Measurements from ENCODE around the gene APOL6.
"Not testable (repeated sequence)": the region's sequence is repeated elsewhere in the genome, so short reads cannot be mapped to it uniquely, and the experiment has no call there.

APOL6 gene

DNA sequence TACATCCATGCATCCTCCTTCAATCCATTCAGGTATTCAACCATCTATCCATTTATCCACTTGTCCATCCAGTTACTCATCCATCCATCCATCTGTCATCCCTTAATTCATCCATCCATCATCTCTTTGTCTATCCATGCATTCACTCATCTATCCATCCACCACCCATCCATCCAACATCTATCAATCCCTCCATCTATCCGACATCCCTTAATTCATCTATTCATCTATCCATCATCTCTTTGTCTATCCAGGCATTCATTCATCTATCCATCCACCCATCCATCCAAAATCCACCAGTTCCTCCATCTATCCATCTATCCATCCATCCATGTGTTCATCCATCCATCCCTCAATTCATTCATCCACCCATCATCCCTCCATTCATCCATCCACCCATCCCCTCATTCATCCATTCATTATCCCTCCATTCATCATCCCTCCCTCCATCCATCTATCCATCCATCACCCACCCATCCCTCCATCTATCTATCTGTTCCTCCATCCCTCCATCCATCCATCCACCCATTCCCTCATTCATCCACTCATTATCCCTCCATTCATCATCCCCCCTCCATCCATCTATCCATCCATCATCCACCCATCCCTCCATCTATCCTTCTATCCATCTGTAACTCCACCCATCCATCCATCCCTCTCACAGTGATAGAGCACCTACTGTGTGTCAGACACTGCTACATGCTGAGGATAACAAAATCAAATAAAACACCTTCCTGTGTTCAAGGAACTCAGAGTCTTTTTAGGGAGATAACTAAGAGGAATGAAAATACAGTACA is 29.6 kb upstream of the APOL6 start:
- DNase-seq = no peak

DNA sequence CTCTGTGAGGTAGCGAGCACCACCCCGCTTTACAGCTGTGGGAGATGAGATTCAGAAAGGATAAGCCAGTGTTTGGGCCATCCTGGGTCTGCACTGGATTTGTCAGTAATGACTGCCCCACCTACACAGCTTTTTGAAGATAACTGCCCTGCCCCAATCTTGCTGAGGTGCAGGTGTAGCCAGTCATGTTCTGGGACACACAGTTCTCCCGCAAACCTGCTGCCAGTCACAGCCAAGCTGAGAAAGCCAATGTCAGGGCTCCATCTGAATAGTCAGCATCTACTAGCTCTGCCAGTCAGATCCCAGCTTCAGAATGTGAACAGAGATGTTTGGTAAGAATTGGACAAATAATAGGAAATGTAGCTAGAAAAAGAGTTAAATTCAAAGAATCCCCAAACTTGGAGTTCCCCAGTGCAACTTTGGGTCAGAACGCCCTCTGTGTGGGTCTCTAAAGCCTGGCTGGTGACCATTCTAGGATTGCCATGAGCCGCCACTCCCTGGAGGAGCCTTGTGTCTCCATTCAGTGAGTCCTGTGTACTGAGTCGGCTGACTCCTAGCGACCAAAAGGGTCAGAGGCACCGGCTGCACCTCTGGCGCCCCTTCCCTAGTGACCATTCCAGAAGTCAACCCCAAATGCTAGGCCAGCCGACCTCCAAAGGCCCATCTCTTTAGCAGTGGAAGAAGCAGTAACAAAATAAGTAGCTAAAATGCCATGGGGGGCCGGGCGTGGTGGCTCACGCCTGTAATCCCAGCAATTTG is 28.7 kb upstream of the APOL6 start:
- DNase-seq = no peak

DNA sequence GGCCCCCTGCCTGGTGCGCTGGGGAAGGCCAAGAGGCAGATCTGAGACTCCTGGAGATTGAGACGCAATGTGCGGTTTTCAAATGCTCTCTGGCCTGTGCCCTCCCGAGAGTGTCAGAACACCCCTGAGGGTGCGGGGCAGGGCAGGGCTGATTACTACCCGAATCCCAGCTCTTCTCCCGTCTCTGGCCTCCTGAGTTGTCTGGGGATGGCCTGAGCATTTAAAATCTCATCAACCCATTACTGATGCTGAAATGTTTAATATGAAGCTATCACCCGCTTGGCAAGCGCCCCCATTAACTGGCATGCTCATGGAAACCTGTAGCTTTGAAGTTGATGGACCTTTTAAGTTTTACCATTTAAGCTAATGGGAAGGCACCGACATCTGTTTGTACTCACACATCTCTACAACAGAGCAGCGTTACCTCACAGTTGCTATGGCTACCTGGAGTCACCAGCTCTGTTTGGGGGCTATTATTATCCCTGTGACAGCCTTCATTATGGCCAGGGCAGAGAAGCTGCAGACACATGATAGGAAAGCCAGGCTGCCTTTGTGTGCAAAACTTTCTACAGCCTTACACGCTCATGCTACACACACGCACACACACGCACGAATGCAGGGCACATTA is 27.5 kb upstream of the APOL6 start:
- no peak for DNase-seq

DNA sequence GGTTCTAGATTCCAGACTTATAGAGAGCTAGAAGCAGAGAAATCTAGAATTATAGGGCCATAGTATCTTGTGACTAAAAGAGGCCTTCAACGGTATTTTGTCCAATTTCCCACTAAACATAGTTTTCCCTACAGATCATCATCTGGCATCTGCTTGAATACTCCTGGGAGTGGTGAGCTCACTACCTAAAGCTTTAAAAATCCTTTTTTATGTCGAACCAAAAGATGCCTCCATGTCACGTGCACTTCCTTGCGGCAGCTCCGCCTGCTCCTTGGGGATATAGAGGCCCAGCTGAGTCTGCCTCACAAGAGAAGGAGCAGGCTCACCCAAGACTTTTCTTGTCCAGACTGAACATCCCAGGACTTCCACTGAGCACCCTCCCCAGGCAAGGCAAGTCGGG is 26.8 kb upstream of the APOL6 start:
- no peak for DNase-seq

DNA sequence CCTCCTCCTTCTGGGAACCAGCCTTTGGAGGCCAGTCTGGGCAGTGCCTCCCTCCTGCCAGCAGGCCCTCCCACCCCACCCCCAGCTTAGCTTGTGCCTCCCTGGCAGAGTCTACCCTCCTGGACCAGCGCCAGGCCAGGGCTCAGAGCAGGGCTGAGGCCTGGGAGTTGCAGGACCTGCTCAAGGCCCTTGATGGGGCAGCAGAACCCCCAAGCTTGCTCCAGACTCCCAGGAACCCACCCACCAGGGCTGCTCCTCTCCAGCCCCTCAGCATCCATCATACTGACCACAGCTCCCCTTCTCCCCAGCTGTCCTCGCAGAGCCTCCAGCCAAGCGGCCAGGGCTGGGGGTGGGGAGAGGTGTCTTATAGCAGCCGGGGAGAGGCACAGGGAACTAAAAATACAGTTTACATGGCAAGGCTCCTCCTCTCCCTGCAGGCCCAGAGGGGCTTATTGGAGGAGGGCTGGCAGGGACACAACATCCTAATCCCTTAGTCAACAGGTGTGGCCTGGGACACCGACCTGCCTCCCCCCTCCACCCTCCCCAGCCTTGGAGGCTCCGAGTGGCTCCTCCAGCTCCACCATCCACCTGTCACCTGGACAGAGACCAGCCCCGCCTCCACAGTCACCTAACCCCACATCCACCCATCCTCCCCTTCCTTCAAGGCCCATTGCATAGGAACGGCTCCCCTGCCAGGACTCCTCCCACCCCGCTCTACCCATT is 25.9 kb upstream of the APOL6 start:
- no peak for DNase-seq

DNA sequence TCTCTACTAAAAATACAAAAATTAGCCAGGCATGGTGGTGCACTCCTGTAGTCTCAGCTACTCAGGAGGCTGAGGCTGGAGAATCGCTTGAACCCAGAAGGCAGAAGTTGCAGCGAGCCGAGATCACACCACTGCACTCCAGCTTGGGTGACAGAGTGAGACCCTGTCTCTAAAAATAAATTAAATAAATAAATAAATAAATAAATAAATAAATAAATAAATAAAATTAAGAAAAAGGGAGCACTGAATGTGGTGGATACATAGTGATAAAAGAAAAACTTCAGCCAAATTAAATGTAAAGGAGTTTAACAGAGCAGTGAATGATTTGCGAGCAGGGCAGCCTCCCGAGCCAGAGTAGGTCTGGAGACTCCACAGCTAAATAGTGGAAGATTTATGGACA is 24.4 kb upstream of the APOL6 start:
- DNase-seq = not testable (repeated sequence)

DNA sequence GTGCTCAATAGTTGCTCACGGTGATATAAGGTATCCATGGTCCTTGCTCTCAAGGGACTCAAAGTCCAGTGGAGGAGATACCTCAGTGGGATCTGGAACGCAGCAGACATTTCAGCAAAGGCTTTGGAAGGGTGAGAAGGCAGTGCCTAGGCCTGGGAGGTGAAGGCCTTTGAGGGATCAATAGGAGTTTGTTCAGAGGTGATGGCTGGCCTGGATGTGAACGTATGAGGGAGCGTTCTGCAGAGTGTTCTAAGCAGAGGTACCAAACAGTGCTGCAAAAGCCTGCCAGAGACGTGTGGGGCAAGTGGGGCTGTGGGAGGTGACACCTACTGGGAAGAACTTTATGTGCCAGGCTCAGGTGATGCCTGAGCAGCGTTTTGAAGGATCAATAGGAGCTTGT is 23.7 kb upstream of the APOL6 start:
- DNase-seq = no peak

DNA sequence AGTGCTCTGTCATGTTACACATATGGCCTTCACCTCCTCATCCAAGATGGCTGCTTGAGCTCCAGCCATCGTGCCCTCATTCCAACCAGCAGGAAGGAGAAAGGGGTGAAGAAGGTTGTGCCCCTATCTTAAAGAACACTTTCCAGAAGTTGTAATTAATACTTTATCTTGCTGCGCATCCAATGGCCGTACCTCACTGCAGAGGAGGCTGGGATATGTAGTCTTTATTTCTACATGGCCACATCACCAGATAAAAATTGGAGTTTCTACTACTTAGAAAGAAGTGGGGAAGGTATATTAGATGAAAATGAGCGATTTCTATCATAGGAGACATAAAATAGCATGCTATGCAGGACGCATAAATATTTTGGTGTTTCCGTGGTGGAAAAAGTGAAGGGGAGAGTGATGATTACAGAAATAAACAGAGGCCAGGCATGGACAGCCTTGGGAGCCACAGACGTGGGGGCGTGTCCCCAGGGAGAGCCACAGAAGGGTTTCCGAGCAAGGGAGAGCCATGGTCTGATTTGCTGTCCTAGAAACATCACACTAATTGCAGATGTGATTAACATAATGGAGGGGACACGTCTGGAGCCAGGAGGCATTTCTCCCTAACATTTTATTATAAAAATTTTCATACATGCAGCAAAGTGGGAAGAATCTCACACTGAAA is 22.3 kb upstream of the APOL6 start:
- no peak for DNase-seq

DNA sequence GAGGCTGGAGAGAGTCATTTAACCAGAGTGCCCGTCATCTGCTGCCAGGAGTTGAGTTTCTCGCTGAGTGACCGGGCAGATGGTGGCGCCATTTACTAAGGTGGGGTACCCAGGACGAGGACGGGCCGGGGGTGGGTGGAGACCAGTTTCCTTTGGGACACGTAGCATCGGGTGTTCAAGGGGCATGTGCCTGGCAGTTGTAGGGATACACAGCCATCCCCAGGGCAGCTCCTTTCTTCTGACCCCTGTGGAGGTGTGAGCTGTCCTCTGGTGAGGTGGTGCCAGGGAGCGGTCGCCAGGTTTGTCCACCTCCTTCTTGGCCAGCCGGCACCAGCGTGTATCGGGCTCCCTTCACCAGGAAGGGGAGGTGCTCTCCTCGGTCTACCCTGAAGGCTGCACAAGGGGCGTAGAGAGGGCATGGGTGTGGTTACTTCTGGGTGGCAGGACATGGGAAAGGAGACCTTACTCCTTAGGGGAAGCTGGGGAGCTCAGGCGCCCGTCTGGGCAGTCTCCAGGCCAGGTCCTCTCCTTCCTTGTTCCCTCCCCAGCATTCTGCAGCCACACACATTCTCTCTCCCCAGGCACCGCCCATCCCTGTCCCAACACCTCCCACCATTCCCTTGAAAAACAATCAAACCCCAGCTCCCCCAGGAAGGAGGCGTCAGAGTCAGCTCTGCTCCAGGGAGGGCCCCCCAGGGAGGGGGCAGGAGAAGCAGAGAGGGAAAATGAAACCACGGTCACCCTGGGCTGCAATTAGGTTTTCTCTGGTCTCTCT is 20.8 kb upstream of the APOL6 start:
- peak; percentile 73 for DNase-seq

DNA sequence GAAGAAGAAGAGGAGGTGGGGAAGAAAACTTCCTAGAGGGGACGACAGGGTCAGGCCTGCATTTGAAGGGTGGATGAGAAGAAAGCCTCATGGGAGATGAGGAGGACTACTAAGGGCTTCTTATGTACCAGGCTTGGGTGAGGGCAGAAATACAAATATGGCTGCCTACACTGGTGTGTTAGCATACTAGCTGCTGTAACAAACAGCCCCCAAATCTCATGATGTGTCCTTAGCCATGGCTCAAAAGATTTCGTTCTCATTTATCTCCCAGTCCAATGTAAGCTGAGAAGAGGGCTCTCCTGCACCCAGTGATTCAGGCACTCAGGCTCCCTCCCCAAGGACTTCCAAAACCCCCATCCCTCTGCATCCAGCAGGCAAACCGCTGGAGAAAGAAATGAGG is 19.5 kb upstream of the APOL6 start:
- no peak for DNase-seq

DNA sequence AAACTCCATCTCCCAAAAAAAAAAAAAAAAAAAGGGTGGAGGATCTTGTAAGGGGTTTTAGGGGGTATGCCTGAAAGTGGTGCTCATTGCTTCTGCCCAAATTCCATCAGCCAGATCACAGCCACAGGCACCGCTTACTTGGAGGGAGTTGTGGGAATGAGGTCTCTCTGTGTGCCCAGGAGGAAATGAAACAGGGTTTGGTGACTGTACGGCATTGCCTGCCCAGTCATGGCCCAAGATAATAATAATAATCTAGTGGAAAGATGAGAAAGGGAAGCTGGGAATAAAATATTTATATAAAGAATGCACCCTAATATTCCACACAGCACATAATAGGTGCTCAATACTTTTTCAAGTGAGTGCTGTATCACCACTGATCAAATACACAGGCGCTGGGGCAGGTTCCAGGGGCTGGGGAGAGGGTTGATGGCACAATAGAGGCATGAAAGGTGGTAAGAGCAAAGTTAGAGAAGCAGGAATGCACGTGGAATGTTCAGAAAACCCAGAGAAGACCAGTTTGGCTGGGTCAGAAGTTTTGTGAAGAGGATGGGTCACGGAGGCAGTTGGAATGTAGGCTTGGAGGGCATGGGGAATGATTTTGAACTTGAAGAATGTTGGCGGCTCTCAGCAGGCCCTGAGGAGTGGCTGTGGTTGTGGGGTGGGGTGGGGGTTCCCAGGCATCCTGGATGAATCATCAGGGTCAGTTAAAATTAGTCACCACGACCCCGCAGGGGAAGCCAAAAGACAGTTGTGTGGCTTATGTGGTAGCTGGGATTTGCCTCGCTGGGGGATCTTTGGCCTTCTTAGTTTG is 18.6 kb upstream of the APOL6 start:
- peak; percentile 73 for DNase-seq

DNA sequence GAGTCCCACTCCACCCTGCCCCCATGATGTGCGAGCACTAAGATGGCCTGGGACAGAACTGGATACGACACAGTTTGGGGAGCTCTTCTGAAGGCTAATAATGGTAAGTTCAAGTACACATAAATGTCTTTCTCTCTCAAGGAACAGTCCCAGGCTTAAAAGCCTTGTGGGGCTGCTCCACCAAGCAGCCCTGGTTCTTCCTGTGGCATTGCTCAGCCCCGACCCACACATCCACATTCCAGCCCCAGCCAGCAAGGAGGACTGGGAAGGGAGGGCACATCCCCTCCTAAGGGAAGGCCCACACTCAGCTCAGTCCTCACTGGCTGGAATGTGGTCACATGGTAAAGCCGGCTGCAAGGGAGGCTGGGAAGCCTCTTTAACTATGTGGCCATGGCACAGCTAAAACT is 17.9 kb upstream of the APOL6 start:
- DNase-seq = no peak

DNA sequence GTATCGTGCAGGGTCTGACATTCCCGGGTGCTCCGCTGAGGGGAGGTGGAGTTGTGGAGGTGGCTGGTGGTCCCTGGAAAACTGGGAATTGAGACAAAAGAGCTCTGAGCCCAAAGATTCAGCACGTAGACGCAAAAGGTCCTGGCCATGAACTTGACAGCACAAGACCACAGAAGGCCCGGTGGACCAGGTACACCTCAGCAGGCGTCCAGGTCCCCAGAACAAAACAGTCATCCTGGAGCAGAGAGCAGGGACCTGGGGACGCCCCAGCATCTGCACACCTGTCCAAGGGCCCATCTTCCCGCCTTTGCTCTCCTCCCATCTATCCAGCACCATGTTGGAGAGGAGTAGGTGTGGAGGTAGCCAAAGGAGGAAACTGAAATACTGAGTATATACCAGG is 17.4 kb upstream of the APOL6 start:
- no peak for DNase-seq

DNA sequence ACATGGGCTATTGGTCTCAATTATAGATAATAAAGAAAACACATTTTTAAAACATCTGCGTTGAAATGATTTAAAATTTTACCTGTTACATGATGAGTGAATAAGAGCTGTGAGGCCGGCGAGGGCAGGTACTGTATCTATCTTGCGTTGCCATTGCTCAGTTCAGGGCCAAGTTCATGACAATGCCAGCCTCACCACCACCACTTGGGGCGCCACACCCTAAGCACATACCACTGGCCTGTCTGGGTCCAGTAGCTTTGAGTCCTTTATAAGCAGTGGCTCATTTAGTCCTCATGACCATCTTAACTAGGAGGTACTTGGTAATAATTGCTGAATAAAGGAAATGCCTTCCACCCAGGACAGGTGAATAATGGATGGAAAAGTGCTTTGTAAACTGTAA is 16.6 kb upstream of the APOL6 start:
- DNase-seq = peak; percentile 85

DNA sequence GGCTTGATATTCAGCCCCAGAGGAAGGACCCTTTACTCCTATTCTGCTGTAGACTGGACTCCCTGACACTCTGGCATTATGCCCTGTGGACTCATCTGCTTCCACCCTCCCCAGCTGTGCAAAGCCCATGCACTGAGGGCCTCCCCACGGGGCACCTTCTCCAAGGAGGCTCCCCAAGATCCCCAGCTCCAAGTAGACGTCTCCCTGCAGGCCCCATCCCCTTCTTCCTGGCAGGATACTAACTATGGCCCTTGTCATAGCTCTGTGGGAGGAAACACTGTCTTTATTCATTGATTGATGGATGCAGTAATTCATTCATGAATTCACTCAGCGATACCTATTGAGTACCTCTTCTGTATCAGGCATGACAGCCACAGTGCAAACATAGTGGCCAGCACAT is 15.3 kb upstream of the APOL6 start:
- no peak for DNase-seq

DNA sequence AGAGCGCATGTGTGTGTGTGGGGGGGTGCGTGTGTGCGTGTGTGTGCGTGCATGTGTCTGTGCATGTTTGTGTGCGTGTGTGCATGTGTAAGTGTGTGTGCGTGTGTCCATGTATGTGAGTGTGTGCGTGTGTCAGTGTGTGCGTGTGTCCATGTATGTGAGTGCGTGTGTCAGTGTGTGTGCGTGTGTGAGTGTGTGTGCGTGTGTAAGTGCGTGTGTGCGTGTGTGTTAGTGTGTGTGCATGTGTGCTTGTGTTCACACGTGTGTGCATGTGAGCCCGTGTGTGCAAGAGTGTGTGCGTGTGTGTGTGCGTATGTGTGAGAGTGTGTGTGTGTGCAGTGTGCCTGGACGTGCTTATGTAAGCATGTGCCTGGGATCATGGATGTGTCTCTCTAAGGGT is 14.7 kb upstream of the APOL6 start:
- no peak for DNase-seq

DNA sequence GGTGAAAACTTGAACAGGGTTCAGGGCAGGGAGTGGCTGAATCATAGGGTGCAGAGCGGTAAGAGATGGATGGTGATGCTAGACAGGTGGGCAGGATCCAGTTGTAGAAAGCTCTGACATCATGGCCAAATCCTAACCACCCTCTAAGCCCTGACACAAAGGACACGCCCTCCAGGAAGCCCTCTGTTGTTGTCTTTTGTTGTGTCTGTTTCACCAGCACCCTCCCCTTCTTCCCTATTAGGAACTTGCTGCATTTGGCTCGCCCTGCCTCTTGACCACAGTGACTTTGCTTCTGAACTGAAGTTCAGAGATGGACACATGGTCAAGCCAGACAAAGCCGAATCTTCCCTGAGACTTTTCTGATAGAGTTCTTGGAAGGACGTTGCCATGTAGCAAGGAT is 14.2 kb upstream of the APOL6 start:
- DNase-seq = peak; percentile 69

DNA sequence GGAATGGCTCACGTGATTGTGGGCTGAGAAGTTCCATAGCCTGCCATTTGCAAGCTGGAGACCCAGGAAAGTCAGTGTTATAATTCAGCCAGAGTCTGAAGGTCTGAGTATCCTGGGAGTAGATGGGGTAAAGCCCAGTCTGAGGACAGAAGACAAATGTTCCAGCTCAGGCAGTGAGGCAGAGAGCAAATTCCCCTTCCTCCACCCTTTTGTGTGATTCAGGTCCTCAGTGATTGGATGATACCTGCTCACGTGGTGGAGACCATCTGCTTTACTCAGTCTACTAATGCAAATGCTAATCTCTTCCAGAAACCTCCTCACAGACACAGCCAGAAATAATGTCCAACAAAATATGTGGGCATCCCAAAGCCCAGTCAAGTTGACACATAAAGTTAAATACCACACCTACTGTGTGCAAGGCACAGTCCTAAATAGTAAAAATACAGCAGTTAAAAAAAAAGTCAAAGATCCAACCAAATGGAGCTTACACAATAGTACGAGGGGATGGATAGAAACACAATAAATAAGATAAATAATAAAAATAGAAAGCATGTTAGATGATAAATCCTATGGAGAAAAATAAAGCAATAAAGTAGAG is 13.2 kb upstream of the APOL6 start:
- no peak for DNase-seq

DNA sequence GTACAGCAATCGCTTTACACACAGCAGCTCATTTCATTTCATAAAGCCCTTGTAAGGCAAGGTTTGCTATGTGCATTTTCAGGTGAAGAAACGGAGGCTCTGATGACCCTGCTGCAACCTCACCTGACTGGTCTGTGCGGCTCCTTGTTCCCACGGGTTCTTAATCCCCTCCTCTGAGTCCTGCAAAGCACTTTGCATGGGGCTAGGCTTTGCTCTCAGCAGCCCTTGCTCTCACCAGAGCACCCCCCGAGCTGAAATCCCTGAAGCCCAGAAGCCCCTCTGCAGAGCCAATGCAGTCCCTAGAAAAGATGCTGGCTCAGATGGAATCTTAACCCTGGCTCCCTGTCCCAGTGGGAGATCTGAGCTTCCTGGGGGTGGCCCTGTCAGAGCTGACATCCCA is 11.0 kb upstream of the APOL6 start:
- no peak for DNase-seq

DNA sequence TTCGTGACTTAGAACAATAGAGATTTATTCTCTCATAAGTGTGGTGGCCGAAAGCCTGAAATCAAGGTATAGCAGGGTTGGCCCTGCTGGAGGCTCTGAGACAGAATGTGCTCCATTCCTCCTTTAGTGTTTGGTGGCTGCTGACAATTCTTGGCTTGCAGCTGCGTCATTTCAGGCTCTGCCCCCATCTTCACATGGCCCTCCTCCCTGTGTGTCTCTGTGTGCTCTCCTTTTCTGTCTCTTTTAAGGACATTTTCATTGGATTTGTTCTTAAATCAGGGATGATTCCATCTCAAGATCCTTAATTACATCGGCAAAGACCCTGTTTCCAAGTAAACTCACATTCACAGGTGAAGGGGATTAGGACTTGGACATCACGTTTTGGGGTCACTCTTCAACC is 10.2 kb upstream of the APOL6 start:
- DNase-seq = no peak

DNA sequence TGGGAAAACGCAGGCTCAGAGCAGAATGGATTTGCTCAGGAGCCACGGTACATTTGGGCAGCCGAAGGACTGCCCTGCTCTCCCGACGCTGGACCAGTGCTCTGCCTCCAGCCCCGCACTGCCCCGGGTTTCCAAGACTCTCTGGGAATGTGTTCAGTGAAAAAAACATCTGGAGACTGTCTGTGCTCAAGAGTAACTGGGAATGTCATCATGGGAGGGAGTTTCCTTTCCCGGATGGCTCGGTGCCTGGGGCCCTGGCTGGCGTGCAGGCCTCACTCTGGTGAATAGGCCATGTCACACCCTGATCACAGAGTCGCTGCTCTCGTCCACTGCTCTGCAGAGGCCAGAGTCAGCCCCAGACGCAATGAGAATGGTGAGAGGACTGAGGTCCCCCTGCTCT is 9.8 kb upstream of the APOL6 start:
- no peak for DNase-seq

Measured in OCI-M1 (cell line).